HG03521 (cell line): Measurements from ENCODE around the gene EIF4G3.
"Not testable (repeated sequence)": the region's sequence is repeated elsewhere in the genome, so short reads cannot be mapped to it uniquely, and the experiment has no call there.

Experiments used
- ATAC-seq: cut with Tn5 transposase; IDR thresholded peaks from one replicate; pipeline ENCODE4 v1.9.1; 2021; ENCODE audit warnings: mild to moderate bottlenecking, moderate library complexity; ENCODE audit not compliant: unreplicated experiment

EIF4G3 gene

DNA sequence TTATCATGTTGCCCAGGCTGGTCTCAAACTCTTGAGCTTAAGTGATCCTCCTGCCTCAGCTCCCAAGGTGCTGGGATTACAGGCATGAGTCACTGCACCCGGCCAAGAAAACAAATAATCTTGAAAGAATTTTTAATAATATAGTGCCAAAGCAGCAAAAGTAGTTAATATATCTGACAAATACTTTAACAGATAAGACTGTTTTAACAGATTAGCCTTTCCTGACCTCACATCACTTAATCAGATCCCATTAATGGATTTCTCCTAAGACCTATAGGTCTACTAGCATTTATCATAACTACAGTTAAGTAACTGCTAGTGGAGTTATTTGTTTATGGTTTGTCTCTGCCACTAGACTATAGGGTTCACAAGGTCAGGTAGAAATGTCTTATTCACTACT, 328.5 kb downstream of the EIF4G3 start:
- no peak for ATAC-seq

- no peak for ATAC-seq
Measured at GRCh38 chr1:20847611-20848080, 329.1 kb downstream of the EIF4G3 start.

DNA sequence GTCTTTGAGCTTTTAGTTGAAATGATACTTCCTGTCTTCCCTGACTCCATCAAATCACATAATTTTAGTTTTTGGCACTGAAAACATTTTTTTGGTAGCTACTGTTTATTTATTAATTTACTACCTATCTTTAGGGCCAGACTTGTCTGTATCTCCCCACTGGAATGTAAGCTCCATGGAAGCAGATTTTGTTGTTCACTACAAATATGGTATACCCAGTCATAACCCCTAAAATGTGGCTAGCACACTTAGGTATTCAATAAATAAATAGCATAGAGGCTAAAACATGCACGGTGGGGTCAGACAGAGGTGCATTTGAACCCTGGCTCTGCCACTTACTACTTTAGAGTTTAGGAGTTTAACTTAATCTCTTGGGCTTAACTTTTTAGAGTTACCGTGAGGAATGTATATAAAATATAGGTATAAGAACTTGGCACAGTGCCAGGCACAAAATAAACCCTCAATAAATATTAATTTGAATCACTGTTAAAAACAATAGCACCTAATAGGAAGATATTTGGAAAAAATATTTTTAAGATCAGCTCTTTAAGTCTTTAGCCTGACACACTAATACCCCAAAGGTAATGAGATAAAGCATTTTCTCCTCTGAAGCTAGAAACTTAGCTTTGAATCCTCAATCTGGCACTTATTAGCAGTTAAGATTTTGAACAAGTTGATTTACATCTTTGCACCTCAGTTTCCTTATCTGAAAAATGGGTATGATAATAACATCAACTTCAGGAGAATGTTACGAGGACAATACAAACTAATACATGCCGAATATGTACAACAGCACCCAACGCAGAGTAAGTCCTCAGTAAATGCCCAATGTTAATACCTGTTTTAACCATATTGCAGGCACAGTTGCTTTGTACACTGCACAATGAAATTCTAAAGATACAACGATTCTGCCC, 330.0 kb downstream of the EIF4G3 start:
- ATAC-seq, result no peak

GRCh38 chr1:20840731-20841130, 336.0 kb downstream of the EIF4G3 start:
- no peak for ATAC-seq

GRCh38 chr1:20837554-20838192, 339.0 kb downstream of the EIF4G3 start:
- ATAC-seq, result no peak

GRCh38 chr1:20836230-20836629, 340.5 kb downstream of the EIF4G3 start:
- ATAC-seq, result no peak

- ATAC-seq, result no peak
Measured at GRCh38 chr1:20834780-20835179, 341.9 kb downstream of the EIF4G3 start.

- ATAC-seq, result no peak
Measured at GRCh38 chr1:20834192-20834591, 342.5 kb downstream of the EIF4G3 start.

- ATAC-seq, result no peak
Measured at GRCh38 chr1:20830378-20830777, 346.3 kb downstream of the EIF4G3 start.

- ATAC-seq, result no peak
Measured at GRCh38 chr1:20829946-20830345, 346.8 kb downstream of the EIF4G3 start.

- no peak for ATAC-seq
Measured at GRCh38 chr1:20829531-20829930, 347.2 kb downstream of the EIF4G3 start.

GRCh38 chr1:20823845-20824244, 352.9 kb downstream of the EIF4G3 start:
- no peak for ATAC-seq

- ATAC-seq, result no peak
Measured at GRCh38 chr1:20821466-20821865, 355.2 kb downstream of the EIF4G3 start.

GRCh38 chr1:20819818-20820217, 356.9 kb downstream of the EIF4G3 start:
- no peak for ATAC-seq

- ATAC-seq, result no peak
Measured at GRCh38 chr1:20814534-20814871, 362.2 kb downstream of the EIF4G3 start.

DNA sequence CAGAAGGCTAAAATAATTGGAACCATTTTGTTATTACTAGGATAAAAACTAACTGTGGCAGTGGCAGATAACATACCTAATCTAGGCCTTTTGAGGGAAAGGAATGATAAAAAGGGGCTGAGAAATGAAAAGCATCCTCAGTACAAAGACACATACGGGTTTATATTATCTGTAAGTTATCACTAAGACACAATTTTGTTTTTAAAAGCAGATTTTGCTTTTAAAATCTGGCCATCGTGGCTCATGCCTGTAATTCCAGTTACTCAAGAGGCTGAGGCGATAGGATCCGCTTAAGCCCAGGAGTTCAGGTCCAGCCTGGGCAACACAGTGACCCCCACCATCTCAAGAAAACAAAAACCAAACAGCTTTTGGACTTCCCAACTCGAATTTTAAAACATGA, 364.8 kb downstream of the EIF4G3 start:
- ATAC-seq, result no peak

DNA sequence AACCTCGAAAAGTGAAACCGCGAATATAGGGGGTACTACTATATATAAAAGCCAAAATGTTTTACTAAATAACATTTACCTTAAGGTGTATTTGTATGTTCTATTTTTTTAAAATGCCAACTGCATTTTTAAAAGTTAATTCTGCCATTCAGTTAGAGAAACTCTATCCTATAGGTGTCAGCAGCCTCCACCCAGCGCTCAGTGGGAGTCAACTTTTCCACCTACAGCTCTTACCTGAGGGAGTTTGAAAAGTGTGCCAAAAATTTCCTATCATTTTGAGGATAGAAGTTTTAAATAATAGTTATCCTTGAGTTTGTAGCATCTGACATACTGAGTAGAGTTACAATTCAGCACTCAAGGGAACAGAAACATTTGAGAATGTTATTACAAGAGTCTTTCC, 383.5 kb downstream of the EIF4G3 start:
- no peak for ATAC-seq

DNA sequence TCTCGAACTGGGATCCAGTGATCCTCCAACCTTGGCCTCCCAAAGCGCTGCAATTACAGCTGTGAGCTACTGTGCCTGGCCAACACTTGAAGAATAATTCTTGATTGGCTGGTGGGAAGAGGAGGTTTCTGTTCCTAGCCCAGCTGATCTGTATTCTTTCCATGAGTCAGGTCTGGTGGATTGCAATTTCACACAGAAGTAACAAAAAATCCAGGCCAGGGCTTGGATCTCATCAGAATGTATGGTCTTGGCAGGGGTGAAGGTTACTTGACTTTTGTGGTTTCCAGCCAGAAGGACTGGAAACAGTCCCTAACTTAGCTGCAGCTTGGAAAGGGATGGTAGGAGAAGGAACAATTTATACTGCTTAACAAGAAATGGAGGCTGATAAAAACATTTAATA, 384.5 kb downstream of the EIF4G3 start:
- ATAC-seq, result no peak

DNA sequence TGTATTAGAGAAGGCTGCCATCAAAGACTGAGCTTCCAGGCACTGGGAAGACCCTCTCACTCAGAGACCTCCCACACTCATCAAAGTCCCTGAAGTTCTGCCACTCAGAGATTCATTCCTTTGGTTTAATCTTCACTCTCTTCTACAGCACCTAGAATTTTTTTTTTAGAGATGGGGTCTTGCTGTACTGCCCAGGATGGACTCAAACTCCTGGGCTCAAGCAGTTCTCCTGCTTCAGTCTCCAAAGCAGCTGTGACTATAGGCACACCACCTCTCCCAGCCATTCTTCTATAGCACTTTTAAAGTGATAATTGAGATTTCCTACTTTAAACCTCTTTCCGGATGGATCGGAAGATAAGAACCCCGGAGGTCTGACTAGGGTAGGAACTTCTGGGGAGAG, 385.9 kb downstream of the EIF4G3 start:
- ATAC-seq, result no peak

- not testable (repeated sequence) for ATAC-seq
Measured at GRCh38 chr1:20789598-20789997, 387.1 kb downstream of the EIF4G3 start.

GRCh38 chr1:20787840-20788795, 388.6 kb downstream of the EIF4G3 start:
- ATAC-seq, result no peak
